ENCODE measurements around the gene EPHB2.
"Not testable (repeated sequence)": the region's sequence is repeated elsewhere in the genome, so short reads cannot be mapped to it uniquely, and the experiment has no call there.

Gene EPHB2

GRCh38 chr1:22843441-22844183, 133.0 kb downstream of the EPHB2 start:
- DNase-seq: not testable (repeated sequence)

- no peak for DNase-seq
Observed at GRCh38 chr1:22844621-22845020, 134.0 kb downstream of the EPHB2 start.

GRCh38 chr1:22845398-22845935, 134.8 kb downstream of the EPHB2 start:
- DNase-seq: no peak

- DNase-seq: no peak
Observed at GRCh38 chr1:22846458-22846857, 135.8 kb downstream of the EPHB2 start.

- DNase-seq: no peak
Observed at GRCh38 chr1:22847249-22847648, 136.6 kb downstream of the EPHB2 start.

- no peak for DNase-seq
Observed at GRCh38 chr1:22847709-22848108, 137.1 kb downstream of the EPHB2 start.

GRCh38 chr1:22848405-22848804, 137.8 kb downstream of the EPHB2 start:
- DNase-seq: no peak

GRCh38 chr1:22849770-22850169, 139.1 kb downstream of the EPHB2 start:
- DNase-seq: no peak

GRCh38 chr1:22850281-22850680, 139.6 kb downstream of the EPHB2 start:
- no peak for DNase-seq

- no peak for DNase-seq
Observed at GRCh38 chr1:22850681-22851080, 140.0 kb downstream of the EPHB2 start.

- no peak for DNase-seq
Observed at GRCh38 chr1:22851517-22851916, 140.9 kb downstream of the EPHB2 start.

- DNase-seq: no peak
Observed at GRCh38 chr1:22852144-22852655, 141.6 kb downstream of the EPHB2 start.

- no peak for DNase-seq
Observed at GRCh38 chr1:22853651-22854185, 143.1 kb downstream of the EPHB2 start.

- no peak for DNase-seq
Observed at GRCh38 chr1:22854688-22855565, 144.3 kb downstream of the EPHB2 start.

GRCh38 chr1:22855668-22856606, 145.3 kb downstream of the EPHB2 start:
- no peak for DNase-seq

GRCh38 chr1:22857661-22858060, 147.0 kb downstream of the EPHB2 start:
- DNase-seq: no peak

GRCh38 chr1:22860414-22860800, 149.8 kb downstream of the EPHB2 start:
- DNase-seq: no peak

- DNase-seq: no peak
Observed at GRCh38 chr1:22860883-22861385, 150.3 kb downstream of the EPHB2 start.

- DNase-seq: peak in 1 of 2 experiments; percentile 14
Observed at GRCh38 chr1:22861764-22862440, 151.3 kb downstream of the EPHB2 start.

GRCh38 chr1:22862752-22863151, 152.1 kb downstream of the EPHB2 start:
- no peak for DNase-seq

GRCh38 chr1:22863766-22864165, 153.1 kb downstream of the EPHB2 start:
- DNase-seq: no peak

Measured in NCI-H1930 (cell line).